Fibroblast of mammary gland (primary cell): ENCODE measurements around the gene DEFB110.

ENCODE experiments used
- DNase-seq: peaks from one replicate; pipeline ENCODE4 v3.0.0-alpha.2; 2010; ENCODE audit warnings: low read depth
- H3K4me3 ChIP-seq: 2 replicates; pipeline ENCODE4 v1.5.1; 2011; ENCODE audit warnings: low read depth, mild to moderate bottlenecking, low read length, moderate library complexity; ENCODE audit not compliant: control insufficient read depth
- CTCF ChIP-seq: conservative IDR thresholded peaks from 2 replicates; pipeline ENCODE4 v1.5.1; 2011; ENCODE audit warnings: low read depth, low read length, inconsistent platforms; ENCODE audit not compliant: control insufficient read depth, insufficient read depth

DEFB110 gene

GRCh38 chr6:50030777-50031562 is 9.2 kb upstream of the DEFB110 start:
- peak; percentile 1 for DNase-seq
- peak; percentile 9 for TF ChIP-seq CTCF
- no peak overlapping the region for H3K4me3 ChIP-seq

- no peak overlapping the region for H3K4me3 ChIP-seq
- no peak for TF ChIP-seq CTCF
- no peak for DNase-seq
Measured at GRCh38 chr6:50030350-50030749, 8.6 kb upstream of the DEFB110 start.

- H3K4me3 ChIP-seq: no peak overlapping the region
- TF ChIP-seq CTCF: no peak
- no peak for DNase-seq
Measured at GRCh38 chr6:50025258-50025657, 3.5 kb upstream of the DEFB110 start.

- peak; percentile 27 for DNase-seq
- H3K4me3 ChIP-seq: no peak overlapping the region
- no peak for TF ChIP-seq CTCF
Measured at GRCh38 chr6:50007819-50008218, 14.0 kb downstream of the DEFB110 start.

- no peak for DNase-seq
- no peak overlapping the region for H3K4me3 ChIP-seq
- TF ChIP-seq CTCF: no peak
Measured at GRCh38 chr6:50003139-50003538, 18.7 kb downstream of the DEFB110 start.

GRCh38 chr6:49995278-49995677 is 26.5 kb downstream of the DEFB110 start:
- no peak for DNase-seq
- no peak overlapping the region for H3K4me3 ChIP-seq
- no peak for TF ChIP-seq CTCF

- TF ChIP-seq CTCF: no peak
- no peak overlapping the region for H3K4me3 ChIP-seq
- no peak for DNase-seq
Measured at GRCh38 chr6:49988900-49989299, 32.9 kb downstream of the DEFB110 start.
